Stimulated activated CD4-positive, alpha-beta T cell treated with anti-CD3 and anti-CD28 coated beads, Interleukin-12 subunit alpha, Interleukin-12 subunit beta, amount 100 ng/mL, for 4 hours (primary cell): Measurements from ENCODE around the gene DENND10.
"Not testable (repeated sequence)": the region's sequence is repeated elsewhere in the genome, so short reads cannot be mapped to it uniquely, and the experiment has no call there.

Source experiments
- DNase-seq: peaks from one replicate; pipeline ENCODE4 v3.0.0-alpha.2; 2020

The DENND10 gene

GRCh38 chr10:119133949-119134348 lies 30.0 kb downstream of the DENND10 start:
- DNase-seq = no peak

DNA sequence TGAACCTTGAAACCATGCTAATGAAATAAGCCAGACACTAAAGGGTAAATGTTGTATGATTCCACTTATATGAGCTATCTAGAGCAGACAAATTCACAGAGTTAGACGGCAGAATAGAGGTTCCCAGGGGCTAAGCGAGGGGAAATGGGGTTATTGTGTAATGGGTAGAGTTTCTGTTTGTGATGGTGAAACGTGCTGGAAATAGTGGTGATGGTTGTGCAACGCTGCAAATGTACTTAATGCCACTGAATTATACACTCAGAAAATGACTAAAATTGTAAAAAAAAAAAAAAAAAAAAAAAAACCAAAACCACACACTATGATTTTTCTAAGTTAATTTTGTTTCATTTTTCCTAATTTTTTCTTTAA lies 31.6 kb downstream of the DENND10 start:
- DNase-seq = no peak

DNA sequence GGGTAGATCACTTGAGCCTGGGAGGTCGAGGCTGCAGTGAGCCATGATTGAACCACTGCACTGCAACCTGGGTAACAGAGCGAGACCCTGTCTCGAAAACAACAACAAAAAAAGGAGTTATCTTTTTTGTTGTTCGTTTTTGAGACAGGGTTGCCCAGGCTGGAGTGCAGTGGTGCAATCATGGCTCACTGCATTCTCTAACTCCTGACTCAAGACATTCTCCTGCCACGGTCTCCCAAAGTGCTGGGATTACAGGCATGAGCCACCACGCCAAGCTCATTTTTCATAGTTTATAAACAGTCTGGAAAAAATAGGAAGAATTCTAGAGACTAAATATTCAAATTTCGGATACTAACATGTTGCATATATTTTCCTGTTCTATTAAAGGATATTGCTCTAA lies 32.2 kb downstream of the DENND10 start:
- no peak for DNase-seq

GRCh38 chr10:119137878-119138277 lies 34.0 kb downstream of the DENND10 start:
- not testable (repeated sequence) for DNase-seq

GRCh38 chr10:119138346-119139306 lies 34.7 kb downstream of the DENND10 start:
- DNase-seq = no peak

DNA sequence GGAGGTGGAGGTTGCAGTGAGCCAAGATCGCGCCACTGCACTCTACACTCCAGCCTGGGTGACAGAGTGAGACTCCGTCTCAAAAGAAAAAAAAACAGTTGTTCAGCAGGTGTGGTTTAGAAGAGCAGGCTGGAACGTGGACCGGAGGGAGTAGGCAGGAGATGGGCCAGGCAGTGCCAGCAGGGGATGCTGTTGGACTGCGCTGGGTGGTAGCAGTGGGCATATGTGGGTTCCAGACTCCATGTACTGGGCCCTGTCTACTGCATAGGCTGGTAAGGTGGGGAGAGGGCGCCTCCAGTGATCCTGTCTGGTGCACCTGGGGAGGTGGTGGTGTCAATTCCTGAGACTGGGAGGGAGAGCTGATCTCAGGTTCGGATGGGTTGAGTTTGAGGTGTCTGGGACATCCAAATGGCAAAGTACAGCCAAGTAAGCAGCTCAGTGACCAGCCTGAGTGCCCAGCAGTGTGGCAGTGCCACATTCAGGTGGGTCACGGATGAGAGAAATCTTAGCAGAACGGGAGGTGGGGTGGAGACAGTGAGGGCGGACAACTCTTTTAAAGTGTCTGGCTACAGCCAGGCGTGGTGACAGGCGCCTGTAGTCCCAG lies 35.7 kb downstream of the DENND10 start:
- peak; percentile 30 for DNase-seq

DNA sequence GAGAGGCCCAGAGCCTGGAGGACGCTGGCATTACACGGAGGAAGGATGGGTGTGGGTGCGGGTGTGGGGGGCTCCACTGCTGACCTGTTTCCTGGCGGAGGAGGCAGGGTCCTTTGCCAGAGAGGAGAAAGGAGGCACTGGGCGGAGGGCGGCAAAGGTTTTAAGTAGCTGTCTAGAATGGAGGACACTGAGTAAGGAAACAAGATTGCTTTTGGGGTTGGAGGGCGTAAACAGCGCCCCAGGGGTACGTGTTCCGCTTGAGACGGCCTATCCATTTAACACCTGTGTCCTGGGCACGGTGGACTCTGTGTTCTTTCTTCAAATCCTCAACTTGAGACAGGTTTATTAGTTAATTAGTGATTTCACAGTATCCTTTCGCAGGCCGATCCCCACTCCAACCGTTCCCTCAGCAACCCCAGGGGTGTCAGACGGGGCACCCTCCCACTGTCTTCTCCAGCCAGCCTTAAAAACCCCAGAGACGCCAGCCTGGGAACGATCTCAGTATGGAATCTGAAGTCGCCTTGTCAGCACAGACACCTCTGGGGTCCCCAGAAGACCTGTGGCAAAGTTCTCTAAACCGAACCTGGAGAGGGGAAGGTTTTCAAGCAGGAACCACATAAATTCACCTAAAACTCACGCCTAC lies 36.8 kb downstream of the DENND10 start:
- DNase-seq = no peak

DNA sequence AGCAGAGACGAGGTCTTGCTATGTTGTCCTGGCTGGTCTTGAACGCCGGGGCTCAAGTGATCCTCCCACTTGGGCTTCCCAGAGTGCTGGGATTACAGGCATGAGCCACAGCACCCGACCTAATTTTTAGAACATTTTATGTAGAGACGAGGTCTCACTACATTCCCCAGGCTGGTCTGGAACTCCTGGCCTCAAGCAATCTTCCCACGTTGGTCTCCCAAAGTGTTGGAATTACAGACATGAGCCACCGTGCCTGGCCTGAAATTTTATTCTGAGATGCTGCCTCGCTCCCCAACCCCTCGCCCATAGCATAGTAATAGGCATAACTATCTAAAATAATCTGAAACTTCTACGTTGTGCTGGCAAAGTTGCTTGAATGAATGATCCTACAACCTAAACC lies 39.7 kb downstream of the DENND10 start:
- no peak for DNase-seq

GRCh38 chr10:119149157-119149556 lies 45.2 kb downstream of the DENND10 start:
- no peak for DNase-seq

DNA sequence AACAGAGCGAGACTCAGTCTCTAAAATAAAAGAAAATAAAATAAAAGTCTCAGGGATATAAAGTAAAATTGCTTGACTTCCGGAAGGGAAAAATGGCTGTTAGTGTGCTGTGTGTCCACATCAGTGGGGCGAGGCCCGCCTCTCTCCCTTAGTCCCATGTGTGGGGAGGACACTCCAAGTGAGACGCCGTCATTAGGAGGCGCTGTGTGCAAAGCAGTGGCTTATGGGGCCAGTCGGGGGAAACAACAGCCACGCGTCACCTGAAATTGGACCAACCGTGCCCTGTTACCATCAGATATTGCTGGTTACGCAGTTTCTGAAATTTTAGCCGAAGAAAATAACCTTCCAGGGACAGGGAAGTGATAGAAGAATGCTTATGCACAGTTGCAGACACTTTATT lies 45.8 kb downstream of the DENND10 start:
- DNase-seq = no peak

DNA sequence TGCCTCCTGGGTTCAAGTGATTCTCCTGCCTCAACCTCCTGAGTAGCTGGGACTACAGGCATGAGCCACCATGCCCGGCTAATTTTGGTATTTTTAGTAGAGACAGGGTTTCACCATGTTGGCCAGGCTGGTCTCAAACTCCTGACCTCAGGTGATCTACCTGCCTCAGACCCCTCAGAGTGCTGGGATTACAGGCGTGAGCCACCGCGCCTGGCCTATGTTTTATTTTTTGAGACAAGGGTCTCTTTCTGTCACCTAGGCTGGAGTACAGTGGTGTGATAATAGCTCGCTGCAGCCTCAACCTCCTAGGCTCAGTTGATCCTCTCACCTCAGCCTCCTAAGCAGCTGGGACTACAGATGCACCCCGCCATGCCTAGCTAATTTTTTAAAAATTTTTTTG lies 47.7 kb downstream of the DENND10 start:
- not testable (repeated sequence) for DNase-seq

- DNase-seq = no peak
Observed at GRCh38 chr10:119153041-119153440, 49.1 kb downstream of the DENND10 start.

- DNase-seq = no peak
Observed at GRCh38 chr10:119153661-119154060, 49.7 kb downstream of the DENND10 start.

DNA sequence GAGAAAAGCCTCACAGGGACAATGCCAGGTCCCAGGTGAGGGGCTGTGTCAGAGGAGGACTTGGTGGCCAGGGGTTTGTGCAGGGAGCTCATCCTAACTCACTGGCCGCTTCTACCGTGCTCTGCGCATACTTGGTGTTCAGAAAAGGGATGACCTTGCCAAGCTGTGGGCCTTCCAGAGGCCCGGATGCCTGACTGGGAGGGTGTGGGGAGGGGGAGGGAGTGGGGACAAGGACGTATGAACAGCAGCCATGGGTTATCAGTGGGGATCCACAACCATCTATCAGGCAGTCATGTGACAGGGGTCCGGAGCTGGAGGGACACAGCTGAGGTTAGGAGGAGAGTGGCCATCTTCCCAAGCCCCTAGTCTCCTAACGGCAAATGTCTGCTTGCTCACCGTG lies 55.4 kb downstream of the DENND10 start:
- DNase-seq = no peak

GRCh38 chr10:119161680-119162451 lies 58.0 kb downstream of the DENND10 start:
- no peak for DNase-seq

DNA sequence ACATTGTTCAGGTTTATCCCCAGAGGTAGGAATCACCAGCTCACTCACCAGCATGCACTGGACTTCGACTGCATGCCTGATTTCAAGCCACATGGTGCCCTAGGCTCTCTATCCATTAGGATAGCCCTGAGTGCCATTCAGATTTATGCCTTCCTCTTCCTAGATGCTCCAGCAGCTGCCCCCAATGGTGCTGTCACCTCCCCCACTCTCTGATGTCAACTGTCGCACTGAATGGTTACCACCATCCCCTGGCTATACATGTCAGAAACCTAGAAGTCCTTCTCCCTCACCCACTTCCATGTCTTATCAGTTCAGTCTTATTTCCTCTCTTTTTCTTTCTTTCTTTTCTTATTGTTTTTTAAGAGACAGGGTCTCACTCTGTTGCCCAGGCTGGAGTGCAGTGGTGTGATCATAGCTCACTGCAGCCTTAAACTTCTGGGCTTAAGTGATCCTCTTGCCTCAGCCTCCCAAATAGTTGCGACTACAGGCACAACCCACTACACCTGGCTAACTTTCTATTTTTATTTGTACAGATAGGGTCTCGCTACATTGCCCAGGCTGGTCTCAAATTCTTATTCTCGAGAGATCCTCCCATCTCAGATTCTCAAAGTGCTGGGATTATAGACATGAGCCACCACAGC lies 58.7 kb downstream of the DENND10 start:
- no peak for DNase-seq

DNA sequence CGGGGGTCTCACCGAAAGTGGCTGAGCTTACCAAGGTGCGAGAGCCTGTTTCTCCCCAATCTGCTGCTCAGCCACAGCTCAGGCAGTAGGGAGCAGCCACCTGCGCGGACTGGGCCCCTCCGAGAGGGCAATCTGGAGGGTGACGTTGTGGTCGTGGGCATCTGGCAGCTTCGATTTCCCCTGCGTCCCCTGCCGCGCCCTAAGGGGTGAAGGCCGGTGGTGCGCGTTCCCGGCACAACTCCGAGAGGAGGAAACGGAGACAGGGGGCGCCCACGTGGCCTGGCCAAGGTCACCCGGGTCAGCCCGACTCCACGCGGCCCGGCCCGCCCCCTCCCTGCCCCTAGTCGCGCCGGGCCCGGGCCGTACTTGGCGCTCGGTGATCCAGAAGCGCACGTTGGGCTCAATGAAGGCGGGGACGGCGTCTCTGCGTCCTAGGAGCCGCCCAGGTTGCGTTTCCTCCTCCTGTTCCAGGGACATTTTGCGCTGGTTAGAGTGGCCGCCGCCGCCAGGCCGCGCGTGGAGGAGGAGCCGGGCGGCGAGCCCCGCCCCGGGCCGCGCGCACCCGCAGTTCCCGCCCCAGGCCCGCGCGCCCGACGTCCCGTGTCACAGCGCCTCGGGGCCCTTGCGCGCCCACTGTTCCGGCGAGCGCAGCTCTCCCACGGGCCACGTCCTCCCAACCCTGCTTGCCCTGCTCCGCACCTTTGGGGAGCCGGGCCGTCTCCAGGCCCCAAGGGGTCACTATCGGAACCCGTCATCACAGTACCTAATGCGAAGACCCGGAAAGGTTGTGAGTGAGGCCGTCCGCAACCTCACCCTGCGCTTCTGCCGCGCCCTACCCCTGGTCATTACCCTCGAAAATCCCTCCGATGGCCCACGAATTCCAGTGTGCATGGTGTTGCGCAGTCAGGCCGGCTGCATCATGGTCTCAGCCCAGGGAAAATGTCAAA lies 61.5 kb downstream of the DENND10 start, which contains the start of gene SFXN4:
TSS of gene SFXN4 (minus strand) at position 544 of the 947 bp plus-strand sequence. CDS start at position 477, 67 bp downstream.
- DNase-seq = peak; percentile 80

- no peak for DNase-seq
Observed at GRCh38 chr10:119166118-119166500, 62.2 kb downstream of the DENND10 start.

DNA sequence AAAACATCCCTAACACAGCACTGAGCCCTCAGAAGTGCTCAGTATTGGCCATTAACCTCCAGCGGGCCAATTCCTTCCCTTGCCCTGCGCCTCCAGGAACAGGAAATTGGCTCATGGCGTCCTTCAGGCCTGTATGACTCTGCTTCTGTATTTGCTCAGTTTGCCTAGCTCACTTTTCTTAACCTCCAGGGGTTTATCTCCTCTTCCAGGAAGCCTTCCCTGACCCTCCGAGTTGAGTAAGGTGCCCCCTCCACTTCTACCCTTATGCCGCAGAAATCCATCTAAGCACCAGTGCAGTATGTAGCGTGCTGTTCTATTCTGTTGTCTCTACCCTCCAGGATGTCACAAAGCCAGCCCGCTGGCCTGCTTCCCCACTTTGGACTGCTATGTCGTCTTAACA lies 62.7 kb downstream of the DENND10 start:
- no peak for DNase-seq

DNA sequence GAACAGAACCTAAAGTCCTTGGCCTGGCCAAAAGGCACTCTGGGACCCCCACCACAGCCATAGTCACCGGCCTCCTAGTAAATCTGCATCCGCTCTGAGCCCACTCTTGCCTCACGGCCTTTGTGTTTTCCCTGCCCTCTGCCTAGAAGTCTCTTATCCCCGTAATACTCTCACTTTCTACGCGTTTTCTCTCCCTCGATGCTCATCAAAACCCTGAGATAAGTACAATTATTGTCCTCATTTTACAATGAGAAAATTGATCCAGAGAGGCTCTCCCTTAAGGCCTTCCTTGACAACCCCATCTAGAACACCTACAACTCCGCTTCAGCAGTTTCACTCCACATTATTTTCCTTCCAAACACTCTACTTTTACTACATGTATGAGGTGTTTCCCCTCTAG lies 63.1 kb downstream of the DENND10 start:
- no peak for DNase-seq

DNA sequence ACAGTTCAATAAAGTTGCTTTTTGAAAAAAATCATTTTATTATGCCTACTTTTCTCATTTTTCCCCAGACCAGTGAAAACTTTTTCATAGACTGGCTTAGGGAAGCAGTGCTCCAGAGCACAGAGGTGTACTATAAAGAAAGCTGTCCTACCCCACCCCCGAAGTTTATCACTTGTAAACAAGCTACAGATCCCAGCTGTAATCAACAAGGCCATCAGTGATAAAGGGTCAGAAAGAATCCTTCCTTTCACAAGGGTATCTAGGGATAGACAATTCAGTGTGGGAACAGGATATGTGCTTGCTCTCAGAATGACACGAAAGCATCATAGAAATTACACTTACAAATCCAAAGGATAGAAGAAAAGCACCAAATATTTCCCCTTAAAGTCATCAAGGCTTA lies 70.2 kb downstream of the DENND10 start:
- no peak for DNase-seq
